HG03135 (cell line): ENCODE measurements around the gene TTBK1.

Source experiments
- ATAC-seq: cut with Tn5 transposase; IDR thresholded peaks from one replicate; pipeline ENCODE4 v1.9.1; 2021; ENCODE audit warnings: mild to moderate bottlenecking, moderate library complexity; ENCODE audit not compliant: unreplicated experiment

TTBK1 gene

DNA sequence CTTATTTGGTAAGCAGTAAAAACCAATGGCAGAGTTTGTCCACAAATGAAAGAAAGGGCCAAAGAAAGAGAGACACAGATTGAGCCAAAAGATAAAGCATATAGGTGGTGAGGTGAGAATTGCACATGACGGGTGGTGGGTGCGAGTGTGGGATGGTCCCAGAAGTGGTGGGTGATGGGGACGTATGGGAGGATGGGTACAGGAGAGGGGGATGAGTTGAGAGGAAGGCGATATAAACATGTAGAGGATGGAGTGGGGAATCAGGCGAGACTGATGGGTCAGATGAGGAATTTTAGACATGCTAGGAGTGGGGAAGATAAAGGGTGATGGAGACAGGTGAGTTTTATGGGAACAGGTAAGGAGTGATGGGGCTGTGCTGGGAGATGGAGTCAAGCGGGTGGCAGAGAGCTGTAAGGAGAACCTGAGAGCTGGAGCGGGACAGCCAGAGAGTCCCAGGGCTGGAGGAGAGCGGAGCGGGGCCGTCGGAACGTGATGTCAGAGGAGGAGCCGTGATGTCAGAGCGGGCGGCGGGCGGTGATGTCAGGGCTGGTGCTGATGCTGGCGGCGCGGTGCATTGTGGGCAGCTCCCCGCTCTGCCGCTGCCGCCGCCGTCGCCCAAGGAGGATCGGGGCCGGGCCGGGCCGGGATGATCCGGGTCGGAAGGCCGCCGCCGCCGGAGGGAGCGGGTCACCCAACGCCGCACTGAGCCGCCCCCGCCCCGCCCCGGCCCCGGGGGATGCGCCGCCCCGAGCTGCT is at the start of gene TTBK1:
TTBK1 (plus strand) TSS at position 574 of the 756 bp plus-strand sequence. CDS start 3,180 bp downstream, outside the sequence.
- no peak for ATAC-seq

DNA sequence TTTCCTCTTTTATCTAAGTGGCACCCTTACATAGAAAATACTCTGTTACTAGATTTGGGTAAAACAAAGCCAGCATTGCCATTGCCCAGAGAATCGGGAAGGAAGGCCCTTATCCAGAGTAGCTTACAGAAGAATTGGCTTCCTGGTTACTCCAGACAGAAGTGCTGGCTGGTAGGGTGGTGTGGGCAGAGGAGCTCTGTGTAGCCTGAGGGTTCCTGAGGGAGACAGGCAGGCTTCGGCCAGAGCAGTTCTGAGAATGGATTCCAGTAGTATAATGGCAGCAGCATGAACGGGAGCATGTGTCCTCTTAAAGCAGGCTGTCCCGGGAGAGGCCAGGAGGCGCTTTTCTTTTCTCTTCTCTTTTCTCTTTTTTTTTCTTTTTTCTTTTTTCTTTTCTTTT is 49.4 kb upstream of the TTBK1 start:
- ATAC-seq = no peak

DNA sequence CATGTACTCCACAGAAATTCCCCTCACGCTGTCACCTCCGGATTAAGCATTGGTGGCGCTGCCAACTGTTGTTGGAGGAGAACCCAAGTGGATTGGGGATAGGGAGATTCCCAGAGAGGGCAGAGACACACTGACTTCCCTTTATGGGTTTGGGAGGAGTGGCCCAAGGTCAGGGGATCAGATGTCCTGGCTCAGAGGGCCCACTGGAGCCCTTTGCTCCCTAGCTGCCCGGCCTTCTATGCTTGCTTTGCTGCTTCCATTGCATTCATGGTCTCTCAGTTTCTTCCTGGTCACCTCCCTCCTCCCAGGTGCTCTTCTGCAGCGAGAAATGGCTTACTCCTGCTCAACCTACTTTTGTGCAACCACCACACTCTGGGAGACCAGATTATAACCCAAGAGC is 46.9 kb upstream of the TTBK1 start:
- no peak for ATAC-seq

DNA sequence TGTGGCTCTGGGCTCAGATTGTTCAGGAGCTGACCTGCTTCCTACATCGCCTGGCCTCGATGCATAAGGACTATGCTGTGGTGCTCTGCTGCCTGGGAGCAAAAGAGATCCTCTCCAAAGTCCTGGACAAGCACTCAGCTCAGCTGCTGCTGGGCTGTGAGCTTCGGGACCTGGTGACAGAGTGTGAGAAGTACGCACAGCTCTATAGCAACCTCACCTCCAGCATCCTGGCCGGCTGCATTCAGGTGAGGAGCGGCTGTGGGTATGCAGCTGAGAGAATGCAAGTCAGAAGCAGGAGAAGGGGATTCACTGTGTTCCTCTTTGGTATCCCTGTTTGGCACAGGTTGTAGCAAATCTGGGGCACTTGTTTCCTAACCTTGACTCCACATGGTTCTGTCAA is 43.4 kb upstream of the TTBK1 start:
- no peak for ATAC-seq

DNA sequence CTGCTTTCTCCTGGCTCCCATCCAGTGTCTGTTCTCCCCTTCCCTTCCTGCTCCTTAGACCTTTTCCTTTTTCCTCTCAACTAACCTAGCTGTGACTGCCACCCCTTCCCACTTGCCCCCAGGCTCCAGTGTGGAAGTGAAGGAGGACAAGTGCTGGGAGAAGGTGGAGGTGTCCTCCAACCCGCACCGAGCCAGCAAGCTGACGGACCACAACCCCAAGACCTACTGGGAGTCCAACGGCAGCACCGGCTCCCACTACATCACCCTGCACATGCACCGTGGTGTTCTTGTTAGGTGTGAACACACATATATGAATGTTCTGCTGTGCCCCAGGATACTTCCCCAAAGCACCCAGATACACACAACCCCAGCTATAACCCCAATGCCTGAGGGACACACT is 42.7 kb upstream of the TTBK1 start:
- no peak for ATAC-seq

DNA sequence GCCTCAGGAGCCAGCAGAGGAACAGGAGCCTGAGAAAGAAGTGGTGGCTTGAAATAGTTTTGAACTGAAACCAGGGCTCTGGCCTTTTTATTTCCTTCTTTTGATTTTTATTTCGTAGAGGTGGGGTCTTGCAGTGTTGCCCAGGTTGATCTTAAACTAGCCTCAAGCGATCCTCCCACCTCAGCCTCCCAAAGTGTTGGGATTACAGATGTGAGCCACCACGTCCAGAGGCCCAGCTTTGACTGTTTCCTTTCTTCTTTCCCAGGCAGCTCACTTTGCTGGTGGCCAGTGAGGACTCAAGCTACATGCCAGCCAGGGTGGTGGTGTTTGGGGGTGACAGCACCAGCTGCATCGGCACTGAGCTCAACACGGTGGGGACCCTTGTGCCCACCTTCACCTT is 40.8 kb upstream of the TTBK1 start:
- no peak for ATAC-seq

DNA sequence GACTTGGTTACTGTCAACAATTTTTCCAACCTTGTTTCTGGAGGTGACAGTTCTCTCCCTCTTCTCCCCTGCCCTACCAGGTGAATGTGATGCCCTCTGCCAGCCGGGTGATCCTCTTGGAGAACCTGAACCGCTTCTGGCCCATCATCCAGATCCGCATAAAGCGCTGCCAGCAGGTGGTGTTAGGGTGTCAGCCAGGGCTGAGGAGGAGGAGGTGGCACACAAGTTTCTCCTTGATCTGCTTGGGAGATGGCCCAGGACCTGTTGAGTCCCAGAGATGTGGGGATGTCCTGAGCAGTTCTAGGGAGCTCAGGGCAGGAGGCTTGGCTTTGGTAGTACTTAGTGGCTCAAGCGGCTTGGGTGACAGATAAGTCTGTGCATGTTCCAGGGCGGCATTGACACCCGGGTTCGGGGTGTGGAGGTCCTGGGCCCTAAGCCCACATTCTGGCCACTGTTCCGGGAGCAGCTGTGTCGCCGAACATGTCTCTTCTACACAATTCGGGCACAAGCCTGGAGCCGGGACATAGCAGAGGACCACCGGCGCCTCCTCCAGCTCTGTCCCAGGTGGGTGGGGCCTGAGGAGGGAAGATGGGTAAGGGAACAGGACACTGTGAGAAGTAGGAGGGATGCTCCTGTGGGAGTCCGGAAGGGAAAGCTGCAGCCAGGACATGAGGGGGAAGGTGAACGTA is 40.1 kb upstream of the TTBK1 start:
- ATAC-seq = no peak

DNA sequence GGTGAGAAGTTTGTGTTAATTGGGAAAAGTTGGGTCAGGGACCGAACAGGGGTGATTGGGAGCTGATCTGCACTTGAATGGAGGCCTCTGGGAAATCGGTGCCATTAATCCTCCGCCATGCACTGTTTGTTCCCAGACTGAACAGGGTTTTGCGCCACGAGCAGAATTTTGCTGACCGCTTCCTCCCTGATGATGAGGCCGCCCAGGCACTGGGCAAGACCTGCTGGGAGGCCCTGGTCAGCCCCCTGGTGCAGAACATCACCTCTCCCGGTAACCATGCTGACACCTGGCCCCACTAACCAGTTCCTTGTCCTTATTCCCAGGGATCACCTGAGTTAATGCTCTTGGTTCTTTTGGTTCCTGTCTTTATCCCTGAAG is 39.6 kb upstream of the TTBK1 start:
- no peak for ATAC-seq

DNA sequence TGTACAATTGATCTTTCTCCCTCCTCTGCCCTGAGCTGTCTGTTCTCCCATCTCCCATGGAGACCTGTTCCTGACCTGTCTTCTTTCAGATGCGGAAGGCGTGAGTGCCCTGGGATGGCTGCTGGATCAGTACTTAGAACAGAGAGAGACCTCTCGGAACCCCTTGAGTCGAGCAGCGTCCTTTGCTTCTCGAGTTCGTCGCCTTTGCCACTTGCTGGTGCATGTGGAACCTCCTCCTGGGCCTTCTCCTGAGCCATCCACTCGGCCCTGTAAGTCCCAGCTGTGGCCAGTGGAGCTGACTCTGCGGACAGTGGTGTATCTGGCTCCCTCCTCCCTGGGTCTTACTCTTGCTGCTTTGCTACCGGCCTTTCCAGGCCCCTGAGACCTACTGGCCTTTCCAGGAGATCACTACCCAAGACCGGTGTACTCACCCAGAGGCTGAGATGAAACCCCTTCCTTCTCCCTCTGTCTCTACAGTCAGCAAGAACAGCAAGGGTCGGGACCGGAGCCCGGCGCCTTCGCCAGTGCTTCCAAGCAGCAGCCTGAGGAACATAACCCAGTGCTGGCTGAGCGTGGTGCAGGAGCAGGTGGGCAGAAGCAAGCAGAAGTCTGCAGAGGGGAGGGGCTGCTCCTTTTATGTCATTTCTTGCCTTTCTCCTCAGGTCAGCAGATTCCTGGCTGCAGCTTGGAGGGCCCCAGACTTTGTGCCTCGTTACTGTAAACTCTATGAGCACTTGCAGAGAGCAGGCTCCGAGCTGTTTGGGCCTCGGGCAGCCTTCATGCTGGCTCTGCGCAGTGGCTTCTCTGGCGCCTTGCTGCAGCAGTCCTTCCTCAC is 38.8 kb upstream of the TTBK1 start:
- no peak for ATAC-seq

DNA sequence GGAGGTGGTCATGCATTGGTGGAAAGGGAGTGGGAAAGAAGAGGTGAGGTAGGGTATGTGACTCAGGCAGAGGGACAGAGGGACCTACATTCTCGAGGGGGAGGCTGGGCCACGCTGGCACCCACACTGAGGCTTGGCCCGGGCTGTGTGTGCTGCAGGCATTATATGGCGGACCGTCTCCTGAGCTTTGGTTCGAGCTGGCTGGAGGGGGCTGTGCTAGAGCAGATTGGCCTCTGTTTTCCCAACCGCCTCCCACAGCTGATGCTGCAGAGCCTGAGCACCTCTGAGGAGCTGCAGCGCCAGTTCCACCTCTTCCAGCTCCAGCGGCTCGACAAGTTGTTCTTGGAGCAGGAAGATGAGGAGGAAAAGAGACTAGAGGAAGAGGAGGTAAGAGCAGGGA is 37.4 kb upstream of the TTBK1 start:
- ATAC-seq = no peak

DNA sequence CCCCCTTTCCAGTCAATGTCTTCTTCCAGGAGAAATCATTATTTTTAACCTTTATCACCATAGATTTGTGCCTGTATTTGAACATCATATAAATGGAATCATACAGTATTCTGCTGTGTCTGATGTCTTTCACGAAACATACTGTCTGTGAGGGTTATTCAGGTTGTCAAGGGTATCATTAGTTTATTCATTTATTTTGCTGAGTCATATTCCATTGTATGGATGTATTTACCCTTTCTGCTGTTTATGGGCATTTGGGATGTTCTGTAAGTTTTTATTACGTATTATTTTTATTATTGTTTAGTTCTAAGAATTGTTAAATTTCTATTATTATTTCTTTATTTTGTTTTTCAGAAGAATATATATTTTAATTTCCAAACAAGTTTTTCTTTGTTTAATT is 36.0 kb upstream of the TTBK1 start:
- ATAC-seq = no peak

DNA sequence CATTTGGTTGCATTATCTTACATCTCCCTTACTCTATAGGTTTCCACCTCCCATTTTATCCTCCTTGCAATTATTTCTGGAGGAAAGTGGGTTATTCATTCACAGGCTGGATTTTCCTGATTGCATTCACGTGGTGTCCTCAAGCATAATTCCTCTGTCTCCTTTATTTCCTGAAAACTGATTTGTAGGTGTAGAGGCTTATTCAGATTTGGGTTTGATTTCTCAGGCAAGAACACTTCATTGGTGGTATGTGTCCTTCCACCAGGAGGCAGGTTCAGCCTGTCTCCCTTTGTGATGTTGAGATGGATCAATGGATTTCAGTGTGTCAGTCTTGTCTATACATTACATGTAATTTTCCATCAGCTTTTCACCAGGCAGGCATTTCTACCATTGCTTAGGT is 31.3 kb upstream of the TTBK1 start:
- ATAC-seq = no peak

DNA sequence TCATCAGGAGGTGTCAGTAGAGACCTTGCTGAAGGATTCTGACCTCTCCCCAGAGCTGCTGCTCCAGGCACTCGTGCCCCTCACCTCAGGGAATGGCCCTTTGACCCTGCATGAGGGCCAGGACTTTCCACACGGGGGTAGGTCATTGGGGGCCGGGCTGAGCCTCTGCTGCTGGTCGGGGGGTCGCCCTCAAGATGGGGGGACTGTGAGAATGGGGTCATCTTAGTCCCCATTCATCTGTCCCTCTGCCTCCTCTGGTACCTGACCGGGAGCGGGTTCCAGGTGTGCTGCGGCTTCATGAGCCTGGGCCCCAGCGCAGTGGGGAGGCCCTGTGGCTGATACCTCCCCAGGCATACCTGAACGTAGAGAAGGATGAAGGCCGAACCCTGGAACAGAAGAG is 29.9 kb upstream of the TTBK1 start:
- ATAC-seq = no peak

DNA sequence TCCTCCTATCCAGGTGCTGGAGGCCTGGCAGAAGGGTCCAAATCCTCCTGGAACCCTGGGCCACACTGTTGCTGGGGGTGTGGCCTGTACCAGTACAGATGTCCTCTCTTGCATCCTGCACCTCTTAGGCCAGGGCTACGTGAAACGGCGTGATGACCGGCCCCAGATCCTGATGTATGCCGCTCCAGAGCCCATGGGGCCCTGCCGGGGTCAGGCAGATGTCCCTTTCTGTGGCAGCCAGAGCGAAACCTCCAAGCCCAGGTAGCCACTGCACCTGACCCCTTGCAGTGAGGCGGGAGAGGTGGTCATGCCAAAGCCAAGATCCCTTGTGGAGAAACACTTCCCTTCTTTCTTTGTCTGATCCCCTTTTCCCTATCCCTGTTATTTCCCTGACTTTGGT is 28.2 kb upstream of the TTBK1 start:
- ATAC-seq = no peak

DNA sequence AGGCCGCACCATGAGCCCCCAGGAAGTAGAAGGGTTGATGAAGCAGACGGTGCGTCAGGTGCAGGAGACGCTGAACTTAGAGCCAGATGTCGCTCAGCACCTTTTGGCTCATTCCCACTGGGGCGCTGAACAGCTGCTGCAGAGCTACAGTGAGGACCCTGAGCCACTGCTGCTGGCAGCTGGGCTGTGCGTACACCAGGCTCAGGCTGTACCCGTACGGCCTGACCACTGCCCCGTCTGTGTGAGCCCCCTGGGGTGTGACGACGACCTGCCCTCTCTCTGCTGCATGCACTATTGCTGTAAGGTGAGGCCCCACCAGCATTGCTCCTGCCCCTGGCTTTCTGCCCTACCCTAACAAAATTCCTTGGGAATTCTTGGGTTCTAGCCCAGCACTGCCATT is 27.1 kb upstream of the TTBK1 start:
- no peak for ATAC-seq

DNA sequence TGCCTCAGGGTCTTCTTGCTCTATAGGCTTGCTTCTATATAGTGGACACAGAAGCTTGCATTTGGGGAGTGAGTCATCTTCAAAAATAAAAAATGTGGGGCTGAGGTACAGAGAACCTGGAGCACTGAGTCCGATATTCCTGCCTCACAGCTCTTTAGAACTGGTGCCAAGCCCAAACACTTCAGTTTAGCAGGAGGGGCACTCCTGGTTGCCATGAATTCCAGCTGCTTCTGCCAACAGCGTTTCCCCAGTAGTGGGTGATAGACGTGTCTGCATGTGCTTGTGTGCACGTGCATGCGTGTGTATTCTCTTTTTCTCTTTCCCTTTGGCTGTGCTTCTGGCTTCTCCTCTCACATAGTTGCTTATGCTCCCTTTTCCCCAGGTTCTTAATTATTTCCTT is 25.9 kb upstream of the TTBK1 start:
- ATAC-seq = no peak

DNA sequence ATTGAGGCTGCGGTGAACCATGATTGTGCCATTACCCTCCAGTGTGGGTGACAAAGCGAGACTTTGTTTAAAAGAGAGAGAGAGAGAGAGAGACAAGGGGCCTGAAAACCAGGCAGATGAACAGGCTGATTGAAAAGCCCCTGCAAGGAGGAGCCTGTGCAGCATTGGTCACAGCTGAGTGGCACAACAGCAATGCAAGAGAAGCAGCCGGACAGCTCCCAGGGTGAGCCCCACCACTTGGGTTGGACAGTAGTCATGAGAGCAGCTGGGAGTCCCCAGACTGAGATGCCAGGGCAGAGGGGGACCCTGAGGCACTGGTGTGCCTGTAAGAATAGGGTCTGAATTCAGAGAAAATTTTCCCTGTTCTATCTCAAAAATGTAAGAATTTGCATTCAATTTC is 24.2 kb upstream of the TTBK1 start:
- no peak for ATAC-seq

DNA sequence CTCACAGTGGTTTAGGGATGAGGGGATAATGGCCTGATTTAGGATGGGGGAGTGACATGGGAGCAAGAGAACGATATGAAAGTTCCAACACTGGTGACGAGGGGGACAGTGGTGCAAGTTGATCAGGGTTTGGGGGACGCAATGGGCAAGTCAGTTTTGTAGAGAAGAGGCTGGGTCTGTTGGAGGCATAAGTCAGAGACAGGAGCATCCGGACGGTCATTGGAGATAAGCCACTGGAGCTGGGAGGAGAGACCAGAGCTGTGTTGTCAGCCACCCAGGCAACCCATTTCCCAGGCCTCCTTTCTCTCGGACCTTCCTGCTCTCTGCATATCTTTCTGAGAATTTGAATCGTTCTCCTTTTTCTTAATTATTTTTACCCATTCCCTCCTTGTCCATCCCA is 23.5 kb upstream of the TTBK1 start:
- no peak for ATAC-seq

DNA sequence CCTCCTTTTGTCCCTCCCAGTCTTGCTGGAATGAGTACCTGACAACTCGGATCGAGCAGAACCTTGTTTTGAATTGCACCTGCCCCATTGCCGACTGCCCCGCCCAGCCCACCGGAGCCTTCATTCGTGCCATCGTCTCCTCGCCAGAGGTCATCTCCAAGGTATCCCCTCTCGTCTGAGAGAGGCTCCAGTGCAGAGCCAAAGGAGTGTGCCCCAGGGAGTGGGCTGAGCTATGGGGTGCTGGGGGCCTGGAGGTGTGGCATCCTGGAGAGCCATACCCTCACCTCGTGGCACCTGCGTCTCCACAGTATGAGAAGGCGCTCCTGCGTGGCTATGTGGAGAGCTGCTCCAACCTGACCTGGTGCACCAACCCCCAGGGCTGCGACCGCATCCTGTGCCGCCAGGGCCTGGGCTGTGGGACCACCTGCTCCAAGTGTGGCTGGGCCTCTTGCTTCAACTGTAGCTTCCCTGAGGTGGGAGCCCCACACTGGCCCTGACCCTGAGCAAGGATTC is 22.8 kb upstream of the TTBK1 start:
- no peak for ATAC-seq

DNA sequence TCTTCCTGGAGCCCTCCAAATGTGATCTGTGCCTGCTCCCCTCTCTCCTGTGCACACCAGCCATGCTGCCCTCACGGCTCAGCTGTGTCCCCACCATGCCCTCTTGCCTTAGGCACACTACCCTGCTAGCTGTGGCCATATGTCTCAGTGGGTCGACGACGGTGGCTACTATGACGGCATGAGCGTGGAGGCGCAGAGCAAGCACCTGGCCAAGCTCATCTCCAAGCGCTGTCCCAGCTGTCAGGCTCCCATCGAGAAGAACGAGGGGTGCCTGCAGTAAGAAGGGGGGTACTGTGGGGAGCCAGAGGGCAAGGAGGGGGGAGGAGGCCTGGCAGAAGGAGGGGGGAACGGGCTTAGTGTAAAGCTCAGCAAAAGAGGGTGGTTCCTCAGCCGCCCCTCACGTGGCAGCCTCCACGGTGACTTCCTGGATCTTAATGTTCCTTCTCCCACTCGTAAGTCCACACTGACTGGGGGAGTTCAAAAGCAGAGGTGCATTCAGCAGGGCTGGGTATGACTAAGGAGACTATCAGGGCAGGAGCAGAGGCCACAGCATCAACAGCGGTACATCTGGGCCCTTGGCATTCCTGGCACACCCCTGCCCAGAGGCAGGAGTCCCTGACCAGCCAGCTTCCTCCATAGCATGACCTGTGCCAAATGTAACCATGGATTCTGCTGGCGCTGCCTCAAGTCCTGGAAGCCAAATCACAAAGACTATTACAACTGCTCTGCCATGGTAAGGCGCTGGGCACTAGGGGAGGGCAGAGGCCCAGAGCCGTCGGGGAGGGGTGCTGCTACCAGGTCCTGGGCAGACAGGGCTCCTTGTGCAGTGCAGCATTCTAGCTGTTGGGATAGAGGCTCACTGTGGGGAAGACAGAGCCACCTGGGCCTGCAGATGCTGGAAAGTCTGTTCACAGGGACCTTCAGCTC is 22.0 kb upstream of the TTBK1 start:
- no peak for ATAC-seq
